ENCODE measurements around the gene SMARCD3.

SMARCD3 gene

GRCh38 chr7:151248346-151249033 is at the start of gene SMARCD3:
Gene SMARCD3, minus strand, starts transcription at chr7:151248694. Its CDS starts 132 bp downstream, at chr7:151248562.
- peak; percentile 51 for DNase-seq

- no peak for DNase-seq
Measured at GRCh38 chr7:151296202-151296992, 47.9 kb upstream of the SMARCD3 start.

GRCh38 chr7:151292850-151293249 is 44.4 kb upstream of the SMARCD3 start:
- DNase-seq, result no peak

GRCh38 chr7:151291206-151291605 is 42.7 kb upstream of the SMARCD3 start:
- no peak for DNase-seq

GRCh38 chr7:151290355-151290760 is 41.9 kb upstream of the SMARCD3 start:
- no peak for DNase-seq

GRCh38 chr7:151289891-151290290 is 41.4 kb upstream of the SMARCD3 start:
- DNase-seq, result no peak

- DNase-seq, result no peak
Measured at GRCh38 chr7:151286148-151286547, 37.7 kb upstream of the SMARCD3 start.

- DNase-seq, result no peak
Measured at GRCh38 chr7:151283302-151283701, 34.8 kb upstream of the SMARCD3 start.

- no peak for DNase-seq
Measured at GRCh38 chr7:151282111-151282510, 33.6 kb upstream of the SMARCD3 start.

GRCh38 chr7:151281686-151282085 is 33.2 kb upstream of the SMARCD3 start:
- no peak for DNase-seq

- no peak for DNase-seq
Measured at GRCh38 chr7:151280388-151281019, 32.0 kb upstream of the SMARCD3 start.

GRCh38 chr7:151279868-151280267 is 31.4 kb upstream of the SMARCD3 start:
- no peak for DNase-seq

- no peak for DNase-seq
Measured at GRCh38 chr7:151278949-151279348, 30.5 kb upstream of the SMARCD3 start.

- no peak for DNase-seq
Measured at GRCh38 chr7:151277631-151278030, 29.1 kb upstream of the SMARCD3 start.

GRCh38 chr7:151276666-151277590 is 28.4 kb upstream of the SMARCD3 start:
- DNase-seq, result peak; percentile 66

- peak; percentile 6 for DNase-seq
Measured at GRCh38 chr7:151275813-151276577, 27.5 kb upstream of the SMARCD3 start.

GRCh38 chr7:151274936-151275812 is 26.7 kb upstream of the SMARCD3 start:
- no peak for DNase-seq

GRCh38 chr7:151274396-151274795 is 25.9 kb upstream of the SMARCD3 start:
- DNase-seq, result no peak

- no peak for DNase-seq
Measured at GRCh38 chr7:151273651-151274390, 25.3 kb upstream of the SMARCD3 start.

GRCh38 chr7:151272877-151273276 is 24.4 kb upstream of the SMARCD3 start:
- no peak for DNase-seq
